ENCODE measurements around the gene CBX3.
"Not testable (repeated sequence)": the region's sequence is repeated elsewhere in the genome, so short reads cannot be mapped to it uniquely, and the experiment has no call there.

GRCh38 chr7:26176696-26177095 is 24.8 kb upstream of the CBX3 start:
- TF ChIP-seq POLR2A, CTCF (IDR thresholded peaks at IDR 0.05): not testable (repeated sequence)

All from thyroid gland (tissue), 4 donors.